MM.1S (cell line): ENCODE results near the gene ZCCHC24.

Source experiments
- DNase-seq: peaks from one replicate; pipeline ENCODE4 v3.0.0-alpha.2; 2015
- H2AFZ ChIP-seq: fragments of 300-600 bp; sonication (generic); 2 replicates; pipeline ENCODE4 v1.6.0; 2016; ENCODE audit warnings: antibody characterized with exemption, low read length
- H3F3A ChIP-seq: fragments of 300-600 bp; sonication (generic); 2 replicates; pipeline ENCODE4 v1.6.1; 2016; ENCODE audit warnings: mild to moderate bottlenecking, antibody characterized with exemption, low read length, moderate library complexity, mixed read lengths; ENCODE audit not compliant: insufficient read depth
- H3K27ac ChIP-seq: fragments of 300-600 bp; sonication (generic); 2 replicates; pipeline ENCODE4 v1.5.1; 2016; ENCODE audit warnings: mild to moderate bottlenecking, low read length
- H3K27me3 ChIP-seq: fragments of 300-600 bp; sonication (generic); replicated peaks from 2 replicates; pipeline ENCODE4 v1.6.0; 2016; ENCODE audit warnings: low read length; ENCODE audit not compliant: insufficient read depth
- H3K36me3 ChIP-seq: fragments of 300-600 bp; sonication (generic); replicated peaks from 2 replicates; pipeline ENCODE4 v1.6.1; 2016; ENCODE audit warnings: mild to moderate bottlenecking, low read length, mixed read lengths; ENCODE audit not compliant: insufficient read depth
- H3K4me1 ChIP-seq: fragments of 300-600 bp; sonication (generic); 2 replicates; pipeline ENCODE4 v1.6.1; 2016; ENCODE audit warnings: low read length, mixed read lengths
- H3K4me2 ChIP-seq: fragments of 300-600 bp; sonication (generic); 2 replicates; pipeline ENCODE4 v1.6.0; 2016; ENCODE audit warnings: low read depth, low read length
- H3K4me3 ChIP-seq: fragments of 300-600 bp; sonication (generic); 2 replicates; pipeline ENCODE4 v1.5.1; 2016; ENCODE audit warnings: low read length, mixed read lengths
- H3K79me2 ChIP-seq: fragments of 300-600 bp; sonication (generic); 2 replicates; pipeline ENCODE4 v1.6.1; 2016; ENCODE audit warnings: mixed run types, low read length, mixed read lengths
- H3K9ac ChIP-seq: fragments of 300-600 bp; sonication (generic); 2 replicates; pipeline ENCODE4 v1.6.1; 2016; ENCODE audit warnings: low read length, mixed read lengths
- H3K9me2 ChIP-seq: fragments of 300-600 bp; sonication (generic); replicated peaks from 2 replicates; pipeline ENCODE4 v1.6.1; 2016; ENCODE audit warnings: mild to moderate bottlenecking, low read length, mixed read lengths; ENCODE audit not compliant: insufficient read depth
- H3K9me3 ChIP-seq: fragments of 300-600 bp; sonication (generic); replicated peaks from 2 replicates; pipeline ENCODE4 v1.6.1; 2016; ENCODE audit warnings: mild to moderate bottlenecking, low read length, mixed read lengths; ENCODE audit not compliant: insufficient read depth
- H4K20me1 ChIP-seq: fragments of 300-600 bp; sonication (generic); 2 replicates; pipeline ENCODE4 v1.6.1; 2016; ENCODE audit warnings: mild to moderate bottlenecking, low read length, moderate library complexity, mixed read lengths; ENCODE audit not compliant: insufficient read depth
- CTCF ChIP-seq: fragments of 300-600 bp; sonication (generic); IDR thresholded peaks from 2 replicates; pipeline ENCODE4 v1.5.1; 2016; ENCODE audit warnings: antibody characterized with exemption, low read length, mixed read lengths
- EZH2 ChIP-seq: fragments of 300-600 bp; sonication (generic); optimal IDR thresholded peaks from 2 replicates; pipeline ENCODE3; 2017; ENCODE audit warnings: low read depth, mild to moderate bottlenecking, antibody characterized with exemption, low read length, mixed read lengths
- EZH2phosphoT487 ChIP-seq: fragments of 300-600 bp; sonication (generic); IDR thresholded peaks from 2 replicates; pipeline ENCODE4 v1.6.1; 2018; ENCODE audit warnings: antibody characterized with exemption, low read length

The ZCCHC24 gene

GRCh38 chr10:79435271-79436065 is 10.0 kb downstream of the ZCCHC24 start:
- Histone ChIP-seq H3K9me3 (no peaks in the 10 kb centered on the region), H3K4me1 (no peaks in the 10 kb centered on the region), H3K36me3 (no peaks in the 10 kb centered on the region), H3F3A (no peaks in the 10 kb centered on the region), H2AFZ (no peak overlapping the region), H4K20me1 (no peaks in the 10 kb centered on the region), H3K9ac (no peak overlapping the region), H3K4me2 (no peak overlapping the region), H3K9me2 (no peaks in the 10 kb centered on the region), H3K27me3 (no peaks in the 10 kb centered on the region), H3K27ac (no peak overlapping the region), H3K79me2 (no peaks in the 10 kb centered on the region), H3K4me3 (no peak overlapping the region)
- no peak for DNase-seq
- TF ChIP-seq EZH2 (no peak), CTCF (no peak), EZH2phosphoT487 (no peak)

GRCh38 chr10:79434821-79435251 is 10.6 kb downstream of the ZCCHC24 start:
- TF ChIP-seq CTCF: no peak
- TF ChIP-seq EZH2: no peak
- no peak for TF ChIP-seq EZH2phosphoT487
- Histone ChIP-seq H3F3A (no peaks in the 10 kb centered on the region), H3K4me3 (no peak overlapping the region), H3K79me2 (no peaks in the 10 kb centered on the region), H3K27me3 (no peaks in the 10 kb centered on the region), H3K27ac (no peak overlapping the region), H3K9me2 (no peaks in the 10 kb centered on the region), H3K9me3 (no peaks in the 10 kb centered on the region), H3K36me3 (no peaks in the 10 kb centered on the region), H3K4me1 (no peaks in the 10 kb centered on the region), H2AFZ (no peak overlapping the region), H4K20me1 (no peaks in the 10 kb centered on the region), H3K4me2 (no peak overlapping the region), H3K9ac (no peak overlapping the region)
- no peak for DNase-seq

- Histone ChIP-seq H3F3A (no peaks in the 10 kb centered on the region), H3K36me3 (no peaks in the 10 kb centered on the region), H2AFZ (no peak overlapping the region), H3K79me2 (no peaks in the 10 kb centered on the region), H4K20me1 (no peaks in the 10 kb centered on the region), H3K4me2 (no peak overlapping the region), H3K4me3 (no peak overlapping the region), H3K9ac (no peak overlapping the region), H3K9me2 (no peaks in the 10 kb centered on the region), H3K9me3 (no peaks in the 10 kb centered on the region), H3K27me3 (no peaks in the 10 kb centered on the region), H3K27ac (no peak overlapping the region), H3K4me1 (no peaks in the 10 kb centered on the region)
- DNase-seq: no peak
- TF ChIP-seq EZH2 (no peak), EZH2phosphoT487 (no peak), CTCF (no peak)
These were observed 11.2 kb downstream of the ZCCHC24 start for GRCh38 chr10:79434223-79434687.
